Nephron progenitor cell (in vitro differentiated cells): ENCODE measurements around the gene WDR72.

Experiments
- DNase-seq: peaks from one replicate; pipeline ENCODE4 v3.0.0; 2021
- H3K27ac Mint-ChIP-seq: 2 replicates; pipeline ENCODE4 v1.8.0; 2021; ENCODE audit warnings: mild to moderate bottlenecking, moderate library complexity, mixed read lengths
- H3K27me3 Mint-ChIP-seq: 2 replicates; pipeline ENCODE4 v1.8.0; 2021; ENCODE audit warnings: mild to moderate bottlenecking, low read depth, mixed read lengths; ENCODE audit not compliant: poor library complexity
- H3K36me3 Mint-ChIP-seq: 2 replicates; pipeline ENCODE4 v1.8.0; 2021; ENCODE audit warnings: low read depth, mixed read lengths
- H3K4me1 Mint-ChIP-seq: 2 replicates; pipeline ENCODE4 v1.8.0; 2021; ENCODE audit warnings: mixed read lengths
- H3K4me3 Mint-ChIP-seq: 2 replicates; pipeline ENCODE4 v1.8.0; 2021; ENCODE audit warnings: mild to moderate bottlenecking, moderate library complexity, mixed read lengths
- H3K9me3 Mint-ChIP-seq: 2 replicates; pipeline ENCODE4 v1.8.0; 2021; ENCODE audit warnings: mild to moderate bottlenecking, moderate library complexity, mixed read lengths
- CTCF ChIP-seq: fragments of 200-600 bp; sonication (generic); IDR thresholded peaks from 2 replicates; pipeline ENCODE4 v1.5.0; 2021; ENCODE audit warnings: antibody characterized with exemption

WDR72 gene

GRCh38 chr15:53644660-53645059, 114.8 kb downstream of the WDR72 start:
- no peaks in the 10 kb centered on the region for H3K4me1 Mint-ChIP-seq
- no peak for DNase-seq
- no peaks in the 10 kb centered on the region for H3K36me3 Mint-ChIP-seq
- no peak for TF ChIP-seq CTCF
- H3K9me3 Mint-ChIP-seq: no peaks in the 10 kb centered on the region
- H3K4me3 Mint-ChIP-seq: no peak overlapping the region
- no peak overlapping the region for H3K27ac Mint-ChIP-seq
- peaks cover 3% of the 10 kb centered on the region for H3K27me3 Mint-ChIP-seq

GRCh38 chr15:53634517-53635106, 124.9 kb downstream of the WDR72 start:
- Mint-ChIP-seq H3K27ac (no peak overlapping the region), H3K9me3 (peaks cover 30% of the 10 kb centered on the region), H3K36me3 (peaks cover 9% of the 10 kb centered on the region), H3K27me3 (no peaks in the 10 kb centered on the region), H3K4me1 (no peaks in the 10 kb centered on the region), H3K4me3 (no peak overlapping the region)
- DNase-seq: no peak
- no peak for TF ChIP-seq CTCF

GRCh38 chr15:53627279-53627678, 132.2 kb downstream of the WDR72 start:
- Mint-ChIP-seq H3K27ac (no peak overlapping the region), H3K4me3 (no peak overlapping the region), H3K36me3 (peaks cover 9% of the 10 kb centered on the region), H3K9me3 (peaks cover 12% of the 10 kb centered on the region), H3K4me1 (no peaks in the 10 kb centered on the region), H3K27me3 (peaks cover 3% of the 10 kb centered on the region)
- no peak for TF ChIP-seq CTCF
- DNase-seq: no peak

- no peak for DNase-seq
- Mint-ChIP-seq H3K27me3 (peaks cover 3% of the 10 kb centered on the region), H3K27ac (no peak overlapping the region), H3K4me1 (no peaks in the 10 kb centered on the region), H3K9me3 (peaks cover 1% of the 10 kb centered on the region), H3K4me3 (no peak overlapping the region), H3K36me3 (peaks cover 1% of the 10 kb centered on the region)
- TF ChIP-seq CTCF: no peak
Observed at GRCh38 chr15:53625962-53626845, 133.3 kb downstream of the WDR72 start.

GRCh38 chr15:53625260-53625659, 134.2 kb downstream of the WDR72 start:
- peaks cover 3% of the 10 kb centered on the region for H3K27me3 Mint-ChIP-seq
- no peaks in the 10 kb centered on the region for H3K36me3 Mint-ChIP-seq
- no peak for TF ChIP-seq CTCF
- H3K9me3 Mint-ChIP-seq: no peaks in the 10 kb centered on the region
- H3K4me3 Mint-ChIP-seq: no peak overlapping the region
- H3K4me1 Mint-ChIP-seq: no peaks in the 10 kb centered on the region
- H3K27ac Mint-ChIP-seq: no peak overlapping the region
- no peak for DNase-seq
